HG03354 (cell line): ENCODE measurements around the gene NOL12.
"Not testable (repeated sequence)": the region's sequence is repeated elsewhere in the genome, so short reads cannot be mapped to it uniquely, and the experiment has no call there.

Experiments
- ATAC-seq: cut with Tn5 transposase; IDR thresholded peaks from one replicate; pipeline ENCODE4 v1.9.1; 2021; ENCODE audit warnings: mild to moderate bottlenecking; ENCODE audit not compliant: unreplicated experiment, poor library complexity, severe bottlenecking

The NOL12 gene, protein sequence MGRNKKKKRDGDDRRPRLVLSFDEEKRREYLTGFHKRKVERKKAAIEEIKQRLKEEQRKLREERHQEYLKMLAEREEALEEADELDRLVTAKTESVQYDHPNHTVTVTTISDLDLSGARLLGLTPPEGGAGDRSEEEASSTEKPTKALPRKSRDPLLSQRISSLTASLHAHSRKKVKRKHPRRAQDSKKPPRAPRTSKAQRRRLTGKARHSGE

GRCh38 chr22:37686002-37686982 lies at the start of gene NOL12:
Gene NOL12 (plus strand): TSS chr22:37686343. CDS start chr22:37686393, 50 bp downstream.
- peak; percentile 84 for ATAC-seq

DNA sequence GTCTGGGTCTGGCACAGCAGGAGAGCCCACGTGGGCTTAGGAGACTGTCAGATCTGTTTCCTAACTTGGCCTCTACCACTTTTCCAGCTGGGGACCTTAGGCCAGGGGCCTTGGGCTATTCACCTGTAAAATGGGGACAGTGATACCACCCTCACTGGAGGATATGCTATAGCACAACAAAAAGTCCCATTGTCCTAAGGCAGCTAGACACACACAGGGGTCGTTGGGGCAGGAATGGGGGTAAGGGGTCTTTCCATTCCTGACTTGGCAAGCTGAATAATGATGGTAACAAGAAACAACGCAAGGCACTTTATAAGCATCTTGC lies 49.2 kb upstream of the NOL12 start:
- ATAC-seq: no peak

DNA sequence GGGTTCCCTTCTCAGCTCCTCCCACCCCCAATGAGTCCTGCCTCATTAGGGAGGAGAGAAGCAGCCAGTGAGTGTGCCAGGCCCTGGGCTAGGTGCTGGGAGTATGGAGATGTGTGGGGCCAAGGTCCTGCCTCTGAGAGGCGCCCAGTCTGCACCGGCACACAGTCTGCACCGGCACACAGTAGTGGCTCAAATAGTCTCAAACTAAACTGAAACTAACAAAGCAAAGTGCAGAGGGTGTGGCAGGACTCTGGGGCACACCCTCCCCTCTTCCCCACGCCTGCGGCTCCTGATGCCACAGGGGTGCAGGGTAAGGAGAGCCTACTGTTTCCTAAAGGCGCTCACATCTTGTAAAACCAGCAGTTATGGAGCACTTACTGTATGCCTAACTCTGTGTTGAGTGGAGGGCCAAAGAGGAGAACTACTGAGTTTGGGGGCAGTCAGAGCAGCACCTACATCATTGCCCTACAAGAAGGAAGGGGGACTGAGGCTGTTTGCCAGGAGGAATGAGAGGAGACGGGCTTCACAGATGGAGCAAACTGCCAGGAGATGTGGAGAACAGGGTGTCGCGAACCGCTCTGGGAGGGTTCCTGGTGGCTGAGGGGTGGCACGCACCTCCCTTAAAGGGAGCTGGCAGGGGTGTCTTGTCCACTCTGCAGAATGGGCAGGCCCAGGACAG lies 47.6 kb upstream of the NOL12 start:
- ATAC-seq: no peak

- no peak for ATAC-seq
Observed at GRCh38 chr22:37639070-37639760, 46.9 kb upstream of the NOL12 start, which contains the start of gene SH3BP1. Gene SH3BP1 (plus strand): TSS chr22:37639669. CDS start chr22:37639788, 119 bp downstream.

- ATAC-seq: no peak
Observed at GRCh38 chr22:37639771-37640590, 46.2 kb upstream of the NOL12 start.

GRCh38 chr22:37640591-37641560 lies 45.3 kb upstream of the NOL12 start:
- no peak for ATAC-seq

DNA sequence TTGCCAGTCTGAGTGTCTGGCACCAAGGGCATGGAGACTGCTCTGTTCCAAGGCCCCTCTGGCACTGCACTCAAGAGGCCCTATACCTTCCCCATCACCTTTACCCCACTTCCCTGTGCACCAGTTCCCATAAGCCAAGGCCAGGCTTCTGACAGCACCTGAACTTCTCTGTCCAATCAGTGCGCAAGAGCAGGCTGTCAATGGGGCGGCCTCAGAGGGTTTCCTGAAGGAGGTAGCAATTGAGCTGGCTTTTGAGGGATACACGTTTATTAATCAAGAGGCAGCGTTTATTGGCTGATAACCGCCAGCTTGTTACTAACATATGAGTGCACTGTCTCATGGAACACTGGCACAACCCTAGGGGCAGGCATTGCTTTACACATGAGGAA lies 44.6 kb upstream of the NOL12 start:
- ATAC-seq: no peak

GRCh38 chr22:37643225-37643847 lies 42.8 kb upstream of the NOL12 start:
- ATAC-seq: no peak

GRCh38 chr22:37647317-37647716 lies 38.8 kb upstream of the NOL12 start:
- no peak for ATAC-seq

DNA sequence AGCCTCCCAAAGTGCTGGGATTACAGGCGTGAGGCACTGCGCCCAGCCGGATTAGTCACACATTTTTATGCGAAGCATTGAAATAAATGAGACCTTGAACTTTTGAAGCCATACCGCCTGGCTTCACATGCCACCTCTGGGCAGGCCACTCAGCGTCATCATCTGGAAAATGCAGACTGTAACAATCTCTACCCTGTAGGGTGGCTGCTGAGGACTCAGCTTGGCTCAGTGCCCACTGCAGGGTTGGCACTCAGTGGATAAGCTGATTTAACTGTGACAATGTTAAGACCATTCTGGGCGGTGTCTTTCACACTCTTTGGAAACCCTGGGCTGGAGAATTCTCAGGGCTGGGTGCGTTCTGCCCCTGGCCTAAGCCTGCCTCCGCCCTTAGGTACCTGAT lies 38.2 kb upstream of the NOL12 start:
- ATAC-seq: no peak

DNA sequence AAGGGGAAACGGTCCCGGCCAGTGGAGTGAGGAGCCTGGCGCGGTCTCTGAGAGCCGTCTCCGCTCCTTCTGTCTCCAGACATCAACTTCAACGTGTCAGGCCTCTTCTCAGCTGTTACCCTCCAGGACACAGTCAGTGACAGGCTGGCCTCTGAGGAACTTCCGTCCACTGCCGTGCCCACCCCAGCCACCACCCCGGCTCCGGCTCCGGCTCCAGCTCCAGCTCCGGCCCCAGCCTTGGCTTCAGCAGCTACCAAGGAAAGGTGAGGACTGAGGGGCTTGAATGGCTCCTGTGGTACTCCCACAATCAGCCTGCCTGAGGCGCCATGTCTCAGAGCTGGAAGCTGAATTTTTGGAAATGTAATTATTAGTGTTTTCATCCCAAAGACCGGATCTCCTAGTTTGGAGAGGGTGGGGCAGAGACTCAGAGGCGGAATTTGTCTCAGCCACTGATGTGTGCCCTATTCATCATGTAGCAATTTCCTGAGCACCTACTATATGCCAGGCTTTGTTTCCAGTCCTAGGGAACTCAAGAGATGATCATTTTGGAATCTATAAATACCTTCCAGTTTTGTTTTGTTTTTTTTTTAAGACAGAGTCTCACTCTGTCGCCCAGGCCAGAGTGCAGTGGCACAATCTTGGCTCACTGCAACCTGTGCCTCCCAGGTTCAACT lies 35.5 kb upstream of the NOL12 start:
- ATAC-seq: no peak

- no peak for ATAC-seq
Observed at GRCh38 chr22:37654563-37655251, 31.4 kb upstream of the NOL12 start.

DNA sequence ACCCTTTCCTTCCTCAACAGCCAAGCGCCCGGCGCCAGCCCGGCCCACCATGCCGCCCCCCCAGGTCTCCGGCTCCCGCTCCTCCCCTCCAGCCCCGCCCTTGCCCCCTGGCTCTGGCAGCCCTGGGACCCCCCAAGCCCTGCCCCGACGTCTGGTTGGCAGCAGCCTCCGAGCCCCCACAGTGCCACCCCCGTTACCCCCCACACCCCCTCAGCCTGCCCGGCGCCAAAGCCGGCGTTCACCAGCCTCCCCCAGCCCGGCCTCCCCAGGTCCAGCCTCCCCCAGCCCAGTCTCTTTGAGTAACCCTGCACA lies 30.9 kb upstream of the NOL12 start:
- no peak for ATAC-seq

DNA sequence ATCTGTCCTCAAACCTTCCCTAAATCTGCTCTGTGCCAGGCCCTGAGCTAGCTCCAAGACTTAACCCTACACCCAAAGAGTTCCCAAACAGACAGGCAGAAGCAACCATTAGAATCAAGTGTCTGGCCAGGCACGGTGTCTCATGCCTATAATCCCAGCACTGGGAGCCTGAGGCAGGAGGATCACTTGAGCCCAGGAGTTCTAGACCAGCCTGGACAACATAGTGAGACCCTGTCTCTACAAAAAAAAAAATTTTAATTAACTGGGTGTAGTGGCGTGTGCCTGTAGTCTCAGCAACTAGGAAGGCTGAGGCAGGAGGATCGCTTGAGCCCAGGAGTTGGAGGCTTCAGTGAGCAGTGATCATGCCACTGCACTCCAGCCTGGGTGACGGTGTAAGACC lies 29.6 kb upstream of the NOL12 start:
- ATAC-seq: not testable (repeated sequence)

DNA sequence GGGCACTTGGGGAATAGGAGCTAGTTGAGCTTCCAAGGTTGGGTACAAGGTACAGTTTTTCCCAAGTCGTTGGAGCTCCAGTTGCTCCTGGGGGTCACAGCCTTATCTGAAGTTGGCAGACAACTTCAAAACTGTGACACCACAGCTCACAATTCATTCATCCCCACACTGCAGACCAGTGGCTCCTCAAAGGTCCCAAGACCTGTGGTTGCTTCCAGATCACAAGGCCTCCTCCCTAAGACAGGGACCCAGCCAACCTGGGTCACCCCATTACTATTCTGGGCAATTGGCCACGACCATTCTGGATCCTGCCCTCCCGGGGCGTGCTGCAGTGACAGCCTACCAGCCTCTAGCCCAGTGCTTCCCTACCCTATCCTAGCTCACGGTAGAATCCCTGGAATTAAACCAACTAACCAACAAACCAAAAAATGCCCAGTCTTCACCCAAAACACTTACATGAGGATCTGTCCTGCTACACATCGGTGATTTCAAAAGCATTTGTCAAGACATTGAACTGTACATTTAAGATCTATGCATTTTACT lies 28.5 kb upstream of the NOL12 start:
- ATAC-seq: no peak
